Lower leg skin (tissue), 3 donors: ENCODE data around the gene KPNA3.

ENCODE experiments used
- POLR2A ChIP-seq, 2 donors: fragments of 450-650 bp; IDR thresholded peaks; one replicate each; pipeline ENCODE4 v1.6.1; 2016 to 2017; ENCODE audit warnings: antibody characterized with exemption in 2 of 2, mild to moderate bottlenecking in 1 of 2, moderate library complexity in 1 of 2
- TF ChIP-seq, protein P1 (sequence below), 3 donors: fragments of 450-650 bp; IDR thresholded peaks; one replicate each; pipeline ENCODE4 v1.5.1; 2016; ENCODE audit warnings: antibody characterized with exemption in 3 of 3, mild to moderate bottlenecking in 3 of 3, moderate library complexity in 2 of 3

DNA sequence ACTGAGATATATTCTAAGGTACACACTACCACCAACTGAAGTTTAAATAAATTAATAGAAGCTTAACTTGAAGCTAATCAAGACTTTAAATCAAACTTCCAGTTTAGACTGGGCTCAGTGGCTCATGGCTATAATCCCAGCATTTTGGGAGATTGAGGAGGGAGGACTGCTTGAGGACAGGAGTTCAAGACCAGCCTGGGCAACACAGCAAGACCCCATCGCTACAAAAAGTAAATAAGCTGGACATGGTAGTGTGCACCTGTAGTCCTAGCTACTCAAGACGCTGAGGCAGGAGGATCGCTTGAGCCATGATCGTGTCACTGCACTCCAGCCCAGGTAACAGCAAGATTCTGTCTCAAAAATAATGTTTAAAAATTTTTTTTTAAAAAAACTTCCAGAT, 8.6 kb downstream of the KPNA3 start:
- TF ChIP-seq, protein P1, sequence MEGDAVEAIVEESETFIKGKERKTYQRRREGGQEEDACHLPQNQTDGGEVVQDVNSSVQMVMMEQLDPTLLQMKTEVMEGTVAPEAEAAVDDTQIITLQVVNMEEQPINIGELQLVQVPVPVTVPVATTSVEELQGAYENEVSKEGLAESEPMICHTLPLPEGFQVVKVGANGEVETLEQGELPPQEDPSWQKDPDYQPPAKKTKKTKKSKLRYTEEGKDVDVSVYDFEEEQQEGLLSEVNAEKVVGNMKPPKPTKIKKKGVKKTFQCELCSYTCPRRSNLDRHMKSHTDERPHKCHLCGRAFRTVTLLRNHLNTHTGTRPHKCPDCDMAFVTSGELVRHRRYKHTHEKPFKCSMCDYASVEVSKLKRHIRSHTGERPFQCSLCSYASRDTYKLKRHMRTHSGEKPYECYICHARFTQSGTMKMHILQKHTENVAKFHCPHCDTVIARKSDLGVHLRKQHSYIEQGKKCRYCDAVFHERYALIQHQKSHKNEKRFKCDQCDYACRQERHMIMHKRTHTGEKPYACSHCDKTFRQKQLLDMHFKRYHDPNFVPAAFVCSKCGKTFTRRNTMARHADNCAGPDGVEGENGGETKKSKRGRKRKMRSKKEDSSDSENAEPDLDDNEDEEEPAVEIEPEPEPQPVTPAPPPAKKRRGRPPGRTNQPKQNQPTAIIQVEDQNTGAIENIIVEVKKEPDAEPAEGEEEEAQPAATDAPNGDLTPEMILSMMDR (IDR thresholded peaks at IDR 0.05): no peak
- no peak for TF ChIP-seq POLR2A (IDR thresholded peaks at IDR 0.05)
